Right lobe of liver (tissue), 6 donors: Measurements from ENCODE around the gene PDLIM7. TPM values are rescaled to one million over a fixed set of nuclear protein-coding genes. Genes with fewer than 3 reads are reported as not detected.

Experiments used
- ATAC-seq, 4 donors: fragments of 200-7000 bp; cut with Tn5 transposase; one replicate each; pipeline ENCODE4 v1.9.1; 2020; ENCODE audit warnings: mild to moderate bottlenecking in 4 of 4, moderate library complexity in 4 of 4
- DNase-seq, 3 donors: peaks; one replicate each; pipeline ENCODE4 v3.0.0-alpha.2; 2020
- H3K27ac ChIP-seq, 3 donors: fragments of 200-600 bp; one replicate each; pipeline ENCODE4 v1.8.0; 2022
- H3K27me3 ChIP-seq, 2 donors: fragments of 200-600 bp; one replicate each; pipeline ENCODE4 v1.8.0; 2022
- H3K36me3 ChIP-seq, 4 donors: fragments of 200-600 bp; sonication (generic) in 1 of 4; one replicate each; pipeline versions ENCODE4 v1.5.1 to v1.8.0; 2017 to 2022; ENCODE audit warnings: control low read depth in 1 of 4
- H3K4me1 ChIP-seq, 4 donors: fragments of 200-600 bp; sonication (generic) in 1 of 4; one replicate each; pipeline versions ENCODE4 v1.5.1 to v1.8.0; 2017 to 2022; ENCODE audit warnings: control low read depth in 1 of 4
- H3K4me3 ChIP-seq, 3 donors: fragments of 200-600 bp; one replicate each; pipeline ENCODE4 v1.8.0; 2022
- H3K9me3 ChIP-seq, 4 donors: fragments of 200-600 bp; sonication (generic) in 1 of 4; one replicate each; pipeline versions ENCODE4 v1.5.1 to v1.8.0; 2017 to 2022; ENCODE audit warnings: control low read depth in 1 of 4
- POLR2A ChIP-seq: fragments of 450-650 bp; IDR thresholded peaks from one replicate; pipeline ENCODE4 v1.6.1; 2017; ENCODE audit warnings: antibody characterized with exemption, mild to moderate bottlenecking
- WGBS: methylation state at CpG from one replicate; pipeline ENCODE4 v1.1.6; 2018; ENCODE audit warnings: low coverage, low lambda C conversion rate; ENCODE audit not compliant: insufficient coverage; ENCODE audit errors: missing lambda C conversion rate; 5-methylcytosine and 5-hydroxymethylcytosine counted together
- intact Hi-C, 2 donors: fragments of 100-400 bp; cut with DNase I; formaldehyde crosslinking; loops; one replicate each; pipeline versions ENCODE4 v1.11.2 to v1.14.1; 2022
- total RNA-seq, 6 experiments: library from RNA; depleted of rRNA in 2 of 6; stranded (reverse); fragments of >200 nt in 2 of 6; fragmentation: NEBNext Ultra II Directional in 3 of 6; extraction: Animal tissue kit (Norgen Biotek cat#: 25700) in 3 of 6; gene quantifications; one replicate each; pipeline versions ENCODE4 v1.1.0 to v1.2.4, GENCODE V29; 2016 to 2023
- TF ChIP-seq, protein P1 (sequence below), 4 donors: fragments of 200-600 bp in 3 of 4; fragments of 450-650 bp in 1 of 4; IDR thresholded peaks; one replicate each; pipeline versions ENCODE4 v1.5.1 to v1.8.0; 2016 to 2022; ENCODE audit warnings: antibody characterized with exemption in 4 of 4, mild to moderate bottlenecking in 2 of 4
- donor health status: DM: no; HTN: yes; CAD: no.
- donor health status: DM: no; HTN: no; CAD: no.
- donor health status: DM: no; HTN: no; CAD: no.
- donor health status: DM: no; HTN: yes; CAD: no.
- donor health status: DM: no; HTN: yes; CAD: no.

PDLIM7 gene
- total RNA-seq, 6 experiments from 2014 or later = 3.7 to 24.0 (median 13.6) TPM

DNA sequence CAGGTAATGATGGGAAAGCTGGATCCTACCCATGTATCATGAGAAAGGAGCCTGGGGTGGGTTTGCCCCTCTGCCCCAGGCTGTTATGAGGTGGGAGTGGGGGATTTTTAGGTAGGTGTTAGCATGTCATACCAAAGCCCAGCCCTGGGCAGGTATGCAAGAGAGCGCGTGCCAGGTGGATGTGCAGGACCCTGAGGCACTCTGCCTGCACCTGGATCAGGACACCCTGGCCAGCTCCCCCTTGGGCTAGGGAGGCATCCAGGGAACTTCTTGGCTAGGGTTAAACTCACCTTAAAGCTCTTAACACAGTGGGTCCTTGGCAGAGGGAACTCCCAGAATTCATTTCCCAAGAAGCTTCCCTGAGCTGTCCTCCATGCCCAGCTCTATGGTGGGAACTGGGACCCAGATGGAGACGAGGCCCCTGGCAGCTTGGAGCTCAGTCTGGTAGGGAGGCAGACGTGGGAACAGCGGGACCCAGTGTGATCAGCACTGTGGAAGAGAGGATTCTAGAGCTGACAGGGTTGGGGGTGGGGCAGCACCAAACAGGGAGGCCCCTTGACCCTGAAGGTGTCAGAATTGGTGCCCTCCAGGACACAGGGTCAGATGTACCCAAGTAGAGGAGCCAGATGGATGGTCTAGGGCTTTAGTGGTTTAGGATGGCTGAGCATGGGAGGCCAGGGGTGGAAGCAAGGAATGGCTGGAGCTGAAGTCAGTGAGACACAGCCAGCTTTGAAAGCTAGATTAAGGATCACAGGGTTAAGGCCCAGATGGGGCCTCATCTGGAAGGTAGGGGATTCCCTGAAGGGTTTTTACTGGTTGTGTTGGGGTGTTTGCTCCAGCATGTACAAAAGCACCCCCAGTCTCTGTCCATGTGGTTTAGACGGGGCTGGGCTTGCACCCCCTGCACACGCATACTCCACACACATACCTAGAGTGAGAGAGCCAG, 53.0 kb downstream of the PDLIM7 start:
- no peak for TF ChIP-seq POLR2A
- TF ChIP-seq, protein P1, sequence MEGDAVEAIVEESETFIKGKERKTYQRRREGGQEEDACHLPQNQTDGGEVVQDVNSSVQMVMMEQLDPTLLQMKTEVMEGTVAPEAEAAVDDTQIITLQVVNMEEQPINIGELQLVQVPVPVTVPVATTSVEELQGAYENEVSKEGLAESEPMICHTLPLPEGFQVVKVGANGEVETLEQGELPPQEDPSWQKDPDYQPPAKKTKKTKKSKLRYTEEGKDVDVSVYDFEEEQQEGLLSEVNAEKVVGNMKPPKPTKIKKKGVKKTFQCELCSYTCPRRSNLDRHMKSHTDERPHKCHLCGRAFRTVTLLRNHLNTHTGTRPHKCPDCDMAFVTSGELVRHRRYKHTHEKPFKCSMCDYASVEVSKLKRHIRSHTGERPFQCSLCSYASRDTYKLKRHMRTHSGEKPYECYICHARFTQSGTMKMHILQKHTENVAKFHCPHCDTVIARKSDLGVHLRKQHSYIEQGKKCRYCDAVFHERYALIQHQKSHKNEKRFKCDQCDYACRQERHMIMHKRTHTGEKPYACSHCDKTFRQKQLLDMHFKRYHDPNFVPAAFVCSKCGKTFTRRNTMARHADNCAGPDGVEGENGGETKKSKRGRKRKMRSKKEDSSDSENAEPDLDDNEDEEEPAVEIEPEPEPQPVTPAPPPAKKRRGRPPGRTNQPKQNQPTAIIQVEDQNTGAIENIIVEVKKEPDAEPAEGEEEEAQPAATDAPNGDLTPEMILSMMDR (IDR thresholded peaks at IDR 0.05) = no peak
- intact Hi-C loops = no loop called here
- H3K36me3 ChIP-seq = no peaks in the 10 kb centered on the region
- no peak overlapping the region for H3K4me3 ChIP-seq
- ATAC-seq (no peak), DNase-seq (no peak)
- H3K27me3 ChIP-seq = no peaks in the 10 kb centered on the region
- peaks cover 0 to 18% (median 1%) of the 10 kb centered on the region in 4 donors for H3K4me1 ChIP-seq
- no peak overlapping the region for H3K27ac ChIP-seq
- WGBS = 56% methylated on average over 3 of the region's 7 CpGs
- H3K9me3 ChIP-seq = no peaks in the 10 kb centered on the region

DNA sequence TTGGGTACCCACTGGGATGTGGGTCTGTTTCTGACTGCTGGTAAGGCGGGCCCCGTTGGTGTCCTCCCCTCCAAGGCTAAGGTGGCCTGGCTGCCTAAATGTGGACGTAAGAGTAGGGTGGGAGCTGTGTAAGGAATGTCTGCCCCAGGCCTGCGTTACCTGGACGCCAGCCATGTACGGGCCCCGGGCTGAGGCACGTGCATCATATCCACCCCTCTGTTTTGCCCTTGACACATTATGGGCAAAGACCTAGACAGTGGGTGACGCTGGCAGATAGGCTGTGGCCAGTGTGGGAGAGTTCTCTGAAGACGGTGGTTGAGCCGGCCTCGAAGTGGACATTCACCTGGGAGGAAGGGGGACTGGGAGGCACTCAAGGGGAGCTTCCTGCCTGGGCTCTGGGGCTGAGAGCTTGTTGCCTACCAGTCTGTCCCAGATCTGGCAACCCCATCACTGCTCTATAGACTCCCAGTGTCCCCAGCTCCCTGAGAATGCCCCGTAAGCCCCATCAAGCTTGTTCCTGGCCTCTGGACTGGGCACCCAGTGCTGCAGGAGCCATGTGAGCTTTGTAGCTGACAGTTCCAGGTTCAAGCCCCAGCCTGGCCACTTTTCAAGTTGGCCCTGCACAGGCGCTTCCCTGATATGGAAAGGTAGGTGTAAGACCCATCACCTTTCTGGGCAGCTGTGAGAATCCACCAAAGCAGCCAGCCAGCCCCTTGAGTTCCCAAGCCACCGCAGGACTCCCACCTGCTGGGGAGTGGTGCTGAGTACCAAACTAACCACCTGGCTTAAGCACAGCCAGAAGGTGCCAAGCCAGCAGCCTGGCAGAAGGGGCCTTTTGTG, 54.0 kb downstream of the PDLIM7 start:
- H3K27me3 ChIP-seq = no peaks in the 10 kb centered on the region
- WGBS = 100% methylated on average over 1 of the region's 15 CpGs
- H3K4me1 ChIP-seq = peaks cover 0 to 18% (median 1%) of the 10 kb centered on the region in 4 donors
- no peak overlapping the region for H3K27ac ChIP-seq
- H3K4me3 ChIP-seq = no peak overlapping the region
- no peaks in the 10 kb centered on the region for H3K36me3 ChIP-seq
- H3K9me3 ChIP-seq = no peaks in the 10 kb centered on the region
- TF ChIP-seq POLR2A = no peak
- TF ChIP-seq, protein P1 (IDR thresholded peaks at IDR 0.05) = no peak
- ATAC-seq (no peak), DNase-seq (peak in 1 of 3 donors; percentile 45)
- intact Hi-C loops = no loop called here

DNA sequence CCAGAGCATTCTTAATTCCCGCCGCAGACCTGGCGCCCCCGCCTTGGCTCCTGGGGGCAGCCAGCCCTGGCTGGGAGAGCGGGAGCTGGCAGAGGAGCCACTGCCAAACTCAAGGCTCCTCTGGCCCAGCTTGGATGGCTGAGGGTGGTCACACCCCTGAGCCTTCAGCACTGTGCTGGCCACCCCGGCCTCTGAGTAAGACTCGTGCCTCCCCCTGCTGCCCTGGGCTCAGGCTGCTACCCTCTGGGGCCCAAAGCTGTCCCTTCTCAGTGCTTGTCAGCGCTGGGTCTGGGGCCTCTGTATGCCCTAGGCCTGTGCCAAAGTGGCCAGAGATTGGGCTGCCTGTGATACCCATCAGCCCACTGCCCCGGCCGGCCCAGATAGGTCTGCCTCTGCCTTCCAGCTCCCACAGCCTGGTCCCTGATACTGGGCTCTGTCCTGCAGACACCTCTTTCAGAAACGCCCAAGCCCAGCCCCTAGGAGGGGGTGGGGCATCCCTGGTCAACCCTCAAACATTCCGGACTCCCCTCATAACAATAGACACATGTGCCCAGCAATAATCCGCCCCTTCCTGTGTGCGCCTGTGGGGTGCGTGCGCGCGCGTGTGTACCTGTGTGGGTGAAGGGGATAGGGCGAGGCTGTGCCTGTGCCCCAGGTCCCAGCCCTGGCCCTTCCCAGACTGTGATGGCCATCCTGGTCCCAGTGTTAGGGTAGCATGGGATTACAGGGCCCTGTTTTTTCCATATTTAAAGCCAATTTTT, 55.2 kb downstream of the PDLIM7 start:
- intact Hi-C loops = no loop called here
- ATAC-seq = no peak

More for the DNA sequence above, 55.2 kb downstream of the PDLIM7 start:
- Histone ChIP-seq H3K36me3 (peaks cover 0 to 2% (median 0%) of the 10 kb centered on the region in 4 donors), H3K4me1 (peaks cover 0 to 9% (median 0%) of the 10 kb centered on the region in 4 donors), H3K27me3 (no peaks in the 10 kb centered on the region), H3K4me3 (no peak overlapping the region), H3K9me3 (no peaks in the 10 kb centered on the region), H3K27ac (no peak overlapping the region)
- no peak for TF ChIP-seq POLR2A
- TF ChIP-seq, protein P1 (IDR thresholded peaks at IDR 0.05) = no peak
- peak in 1 of 3 donors; percentile 45 for DNase-seq
- 96% methylated on average over 9 of the region's 20 CpGs for WGBS
